B cell (primary cell): Measurements from ENCODE around the gene SMAGP. TPM values are rescaled to one million over a fixed set of nuclear protein-coding genes. Genes with fewer than 3 reads are reported as not detected.

Source experiments
- ATAC-seq: fragments of 200-7000 bp; cut with Tn5 transposase; one replicate; pipeline ENCODE4 v1.10.0; 2021; ENCODE audit warnings: low read depth, mild to moderate bottlenecking, moderate number of reproducible peaks, moderate library complexity
- CTCF ChIA-PET: fragments of 350-600 bp; sonication (Branson Sonifier 250); formaldehyde crosslinking; loops from one replicate; lab custom pipeline; 2021; ENCODE audit warnings: antibody characterized with exemption, inconsistent platforms; lab: Charles Lee
- POLR2A ChIA-PET: fragments of 350-600 bp; sonication (Branson Sonifier 250); formaldehyde crosslinking; loops from one replicate; lab custom pipeline; 2021; ENCODE audit warnings: antibody characterized with exemption; lab: Charles Lee
- DNase-seq: peaks from one replicate; pipeline ENCODE4 v3.0.0; 2013
- H2AFZ ChIP-seq: 2 replicates; pipeline ENCODE4 v1.6.1; 2012; ENCODE audit warnings: mild to moderate bottlenecking, low read depth, low read length; ENCODE audit not compliant: insufficient read depth, poor library complexity, severe bottlenecking
- H3K27ac ChIP-seq, 2 donors: 1 replicate in 1 of 2; 2 replicates in 1 of 2; pipeline ENCODE4 v1.5.1; 2012 to 2013; ENCODE audit warnings: low read length in 2 of 2, mild to moderate bottlenecking in 2 of 2, moderate library complexity in 1 of 2
- H3K27me3 ChIP-seq, 4 experiments: fragments of 200-600 bp in 1 of 4; sonication (generic) in 1 of 4; replicated peaks in 1 of 4; 1 replicate in 2 of 4; 2 replicates in 2 of 4; pipeline versions ENCODE4 v1.6.1 to v1.7.0; 2013 to 2016; ENCODE audit warnings: low read length in 3 of 4, mild to moderate bottlenecking in 2 of 4, mixed read lengths in 1 of 4, moderate library complexity in 1 of 4; ENCODE audit not compliant: insufficient read depth in 4 of 4, control insufficient read depth in 3 of 4; ENCODE audit errors: control extremely low read depth in 1 of 4
- H3K36me3 ChIP-seq, 2 experiments: replicated peaks in 1 of 2; 1 replicate in 1 of 2; 2 replicates in 1 of 2; pipeline versions ENCODE4 v1.6.1 to v1.7.1; 2013; ENCODE audit warnings: low read length in 1 of 2; ENCODE audit not compliant: insufficient read depth in 2 of 2, control insufficient read depth in 1 of 2; ENCODE audit errors: control extremely low read depth in 1 of 2, extremely low read depth in 1 of 2
- H3K4me1 ChIP-seq, 2 donors: fragments of 200-600 bp in 1 of 2; sonication (generic) in 1 of 2; 1 replicate in 1 of 2; 2 replicates in 1 of 2; pipeline versions ENCODE4 v1.5.1 to v1.6.1; 2013 to 2017; ENCODE audit warnings: low read length in 2 of 2; ENCODE audit not compliant: control insufficient read depth in 2 of 2, insufficient read depth in 2 of 2
- H3K4me2 ChIP-seq: replicated peaks from 2 replicates; pipeline ENCODE3; 2012; ENCODE audit warnings: mild to moderate bottlenecking, low read depth, low read length; ENCODE audit not compliant: poor library complexity, severe bottlenecking
- H3K4me3 ChIP-seq, 5 experiments: fragments of 200-600 bp in 1 of 5; sonication (generic) in 1 of 5; 1 replicate in 3 of 5; 2 replicates in 2 of 5; pipeline versions ENCODE4 v1.5.1 to v1.7.0; 2011 to 2016; ENCODE audit warnings: low read length in 4 of 5, mild to moderate bottlenecking in 4 of 5, low read depth in 2 of 5, control low read depth in 1 of 5, moderate library complexity in 1 of 5; ENCODE audit not compliant: insufficient read depth in 1 of 5; ENCODE audit errors: control extremely low read depth in 1 of 5, extremely low read depth in 1 of 5
- H3K79me2 ChIP-seq: fragments of 200-600 bp; sonication (generic); one replicate; pipeline ENCODE4 v1.6.0; 2016; ENCODE audit warnings: low read length; ENCODE audit not compliant: control insufficient read depth, insufficient read depth
- H3K9ac ChIP-seq: fragments of 200-600 bp; sonication (generic); 2 replicates; pipeline ENCODE4 v1.6.1; 2017; ENCODE audit warnings: mild to moderate bottlenecking, low read length, moderate library complexity
- H3K9me3 ChIP-seq, 3 donors: one replicate each; pipeline versions ENCODE4 v1.6.1 to v1.7.1; 2013; ENCODE audit warnings: low read length in 2 of 3; ENCODE audit not compliant: control insufficient read depth in 2 of 3, insufficient read depth in 1 of 3; ENCODE audit errors: control extremely low read depth in 1 of 3
- H4K20me1 ChIP-seq: 2 replicates; pipeline ENCODE4 v1.6.0; 2012; ENCODE audit warnings: mild to moderate bottlenecking, low read length; ENCODE audit not compliant: insufficient read depth, control insufficient read depth, poor library complexity, severe bottlenecking
- H3K27ac Mint-ChIP-seq: one replicate; pipeline ENCODE4 v1.8.0; 2021; ENCODE audit warnings: mixed read lengths
- H3K27me3 Mint-ChIP-seq: one replicate; pipeline ENCODE4 v1.8.0; 2021; ENCODE audit warnings: mixed read lengths
- H3K4me1 Mint-ChIP-seq: one replicate; pipeline ENCODE4 v1.8.0; 2021; ENCODE audit warnings: mixed read lengths
- H3K4me3 Mint-ChIP-seq: one replicate; pipeline ENCODE4 v1.8.0; 2021; ENCODE audit warnings: mixed read lengths
- H3K9me3 Mint-ChIP-seq: one replicate; pipeline ENCODE4 v1.8.0; 2022; ENCODE audit warnings: mixed read lengths; ENCODE audit not compliant: insufficient read depth
- CTCF ChIP-seq: fragments of 200-600 bp; IDR thresholded peaks from one replicate; pipeline ENCODE4 v1.8.0; 2022; ENCODE audit warnings: antibody characterized with exemption, mild to moderate bottlenecking
- EZH2 ChIP-seq: IDR thresholded peaks from 2 replicates; pipeline ENCODE4 v1.6.1; 2012; ENCODE audit warnings: borderline replicate concordance, low read depth, mild to moderate bottlenecking, moderate library complexity, low read length; ENCODE audit not compliant: insufficient read depth, poor library complexity, severe bottlenecking
- whole genome bisulfite sequencing: methylation state at CpG from one replicate; pipeline ENCODE4 v1.1.5; 2013; ENCODE audit warnings: missing lambda C conversion rate; ENCODE audit not compliant: insufficient coverage; 5-methylcytosine and 5-hydroxymethylcytosine counted together
- intact Hi-C: fragments of 100-400 bp; cut with micrococcal nuclease; formaldehyde crosslinking; loops from one replicate; pipeline ENCODE4 v1.10.0; 2022
- polyA plus RNA-seq: library from polyadenylated mRNA; depleted of rRNA; stranded (reverse); fragments of >200 nt; gene quantifications from 2 replicates; pipeline ENCODE4 v1.2.3, GENCODE V29; 2012
- total RNA-seq, 2 donors: library from RNA; stranded (reverse); fragments of 120-200 nt in 1 of 2; gene quantifications; 1 replicate in 1 of 2; 2 replicates in 1 of 2; pipeline versions ENCODE4 v1.2.3 to v1.2.4, GENCODE V29; 2013 to 2022

SMAGP gene
- total and polyA plus RNA-seq, 2 donors (not counting 1 experiment from before 2014, with no cell fraction given), result 10.4 to 21.6 TPM

- POLR2A ChIA-PET, result no interaction called here
- WGBS, result 98% methylated on average over 6 of the region's 7 CpGs
- CTCF ChIA-PET, result no interaction called here
These were observed 70.1 kb downstream of the SMAGP start for GRCh38 chr12:51200156-51200555.

GRCh38 chr12:51199366-51199945, 70.8 kb downstream of the SMAGP start:
- Histone ChIP-seq H3K9ac (no peak overlapping the region), H3K27ac (no peak overlapping the region), H3K4me3 (no peak overlapping the region), H2AFZ (no peak overlapping the region), H3K36me3 (peaks cover 0 to 4% of the 10 kb centered on the region in 2 experiments), H3K27me3 (no peaks in the 10 kb centered on the region), H3K4me2 (no peak overlapping the region), H3K4me1 (no peaks in the 10 kb centered on the region), H3K79me2 (no peaks in the 10 kb centered on the region), H3K9me3 (no peaks in the 10 kb centered on the region), H4K20me1 (no peaks in the 10 kb centered on the region)
- CTCF ChIA-PET, result no interaction called here
- DNase-seq (no peak), ATAC-seq (no peak)
- no peak overlapping the region for H3K27ac Mint-ChIP-seq
- TF ChIP-seq CTCF (no peak), EZH2 (no peak)
- H3K9me3 Mint-ChIP-seq, result no peaks in the 10 kb centered on the region
- 92% methylated on average over 9 of the region's 10 CpGs for WGBS
- intact Hi-C loops, result no loop called here
- no peak overlapping the region for H3K4me3 Mint-ChIP-seq
- no peaks in the 10 kb centered on the region for H3K27me3 Mint-ChIP-seq
- POLR2A ChIA-PET, result no interaction called here
- no peaks in the 10 kb centered on the region for H3K4me1 Mint-ChIP-seq

More at GRCh38 chr12:51200156-51200555, 70.1 kb downstream of the SMAGP start:
- Histone ChIP-seq H3K4me3 (no peak overlapping the region), H3K79me2 (no peaks in the 10 kb centered on the region), H2AFZ (no peak overlapping the region), H3K4me1 (no peaks in the 10 kb centered on the region), H3K36me3 (peaks cover 0 to 6% of the 10 kb centered on the region in 2 experiments), H3K27ac (no peak overlapping the region), H3K9ac (no peak overlapping the region), H3K9me3 (no peaks in the 10 kb centered on the region), H3K27me3 (no peaks in the 10 kb centered on the region), H3K4me2 (no peak overlapping the region), H4K20me1 (no peaks in the 10 kb centered on the region)
- DNase-seq (no peak), ATAC-seq (no peak)
- no peak overlapping the region for H3K27ac Mint-ChIP-seq
- no peaks in the 10 kb centered on the region for H3K27me3 Mint-ChIP-seq
- H3K4me1 Mint-ChIP-seq, result no peaks in the 10 kb centered on the region
- H3K4me3 Mint-ChIP-seq, result no peak overlapping the region
- TF ChIP-seq EZH2 (no peak), CTCF (no peak)
- intact Hi-C loops, result no loop called here
- no peaks in the 10 kb centered on the region for H3K9me3 Mint-ChIP-seq
